GM21717 (cell line): ENCODE results near the gene IMMP2L.

Source experiments
- ATAC-seq: cut with Tn5 transposase; IDR thresholded peaks from one replicate; pipeline ENCODE4 v1.9.1; 2021; ENCODE audit warnings: mild to moderate bottlenecking, moderate library complexity; ENCODE audit not compliant: unreplicated experiment

The IMMP2L gene

GRCh38 chr7:111232249-111233084 lies 329.8 kb downstream of the IMMP2L start:
- ATAC-seq, result peak; percentile 78

GRCh38 chr7:111229916-111230315 lies 332.4 kb downstream of the IMMP2L start:
- ATAC-seq, result no peak

- ATAC-seq, result no peak
Observed at GRCh38 chr7:111229181-111229740, 333.0 kb downstream of the IMMP2L start.

- ATAC-seq, result no peak
Observed at GRCh38 chr7:111228437-111228836, 333.9 kb downstream of the IMMP2L start.

- no peak for ATAC-seq
Observed at GRCh38 chr7:111226800-111227199, 335.5 kb downstream of the IMMP2L start.

GRCh38 chr7:111224354-111225231 lies 337.7 kb downstream of the IMMP2L start:
- no peak for ATAC-seq

GRCh38 chr7:111223802-111224253 lies 338.5 kb downstream of the IMMP2L start:
- no peak for ATAC-seq

GRCh38 chr7:111215550-111215949 lies 346.7 kb downstream of the IMMP2L start:
- ATAC-seq, result no peak

- ATAC-seq, result no peak
Observed at GRCh38 chr7:111212857-111213523, 349.3 kb downstream of the IMMP2L start.

GRCh38 chr7:111210996-111211395 lies 351.3 kb downstream of the IMMP2L start:
- no peak for ATAC-seq

GRCh38 chr7:111210043-111210442 lies 352.2 kb downstream of the IMMP2L start:
- ATAC-seq, result no peak

- no peak for ATAC-seq
Observed at GRCh38 chr7:111205251-111205650, 357.0 kb downstream of the IMMP2L start.

GRCh38 chr7:111202321-111202720 lies 360.0 kb downstream of the IMMP2L start:
- no peak for ATAC-seq

- no peak for ATAC-seq
Observed at GRCh38 chr7:111199643-111200042, 362.6 kb downstream of the IMMP2L start.

GRCh38 chr7:111198255-111198654 lies 364.0 kb downstream of the IMMP2L start:
- ATAC-seq, result no peak

GRCh38 chr7:111196655-111197054 lies 365.6 kb downstream of the IMMP2L start:
- no peak for ATAC-seq

- ATAC-seq, result no peak
Observed at GRCh38 chr7:111192614-111193413, 369.5 kb downstream of the IMMP2L start.

GRCh38 chr7:111190804-111191203 lies 371.5 kb downstream of the IMMP2L start:
- no peak for ATAC-seq

- ATAC-seq, result no peak
Observed at GRCh38 chr7:111184987-111185386, 377.3 kb downstream of the IMMP2L start.

GRCh38 chr7:111183321-111183720 lies 379.0 kb downstream of the IMMP2L start:
- ATAC-seq, result no peak
